Measurements from ENCODE around the gene TEX261. TPM values are rescaled to one million over a fixed set of nuclear protein-coding genes. Genes with fewer than 3 reads are reported as not detected.

The TEX261 gene
- polyA plus RNA-seq, 1 of the 3 experiments (the other 2 are of a cell fraction): 44.3 TPM

DNA sequence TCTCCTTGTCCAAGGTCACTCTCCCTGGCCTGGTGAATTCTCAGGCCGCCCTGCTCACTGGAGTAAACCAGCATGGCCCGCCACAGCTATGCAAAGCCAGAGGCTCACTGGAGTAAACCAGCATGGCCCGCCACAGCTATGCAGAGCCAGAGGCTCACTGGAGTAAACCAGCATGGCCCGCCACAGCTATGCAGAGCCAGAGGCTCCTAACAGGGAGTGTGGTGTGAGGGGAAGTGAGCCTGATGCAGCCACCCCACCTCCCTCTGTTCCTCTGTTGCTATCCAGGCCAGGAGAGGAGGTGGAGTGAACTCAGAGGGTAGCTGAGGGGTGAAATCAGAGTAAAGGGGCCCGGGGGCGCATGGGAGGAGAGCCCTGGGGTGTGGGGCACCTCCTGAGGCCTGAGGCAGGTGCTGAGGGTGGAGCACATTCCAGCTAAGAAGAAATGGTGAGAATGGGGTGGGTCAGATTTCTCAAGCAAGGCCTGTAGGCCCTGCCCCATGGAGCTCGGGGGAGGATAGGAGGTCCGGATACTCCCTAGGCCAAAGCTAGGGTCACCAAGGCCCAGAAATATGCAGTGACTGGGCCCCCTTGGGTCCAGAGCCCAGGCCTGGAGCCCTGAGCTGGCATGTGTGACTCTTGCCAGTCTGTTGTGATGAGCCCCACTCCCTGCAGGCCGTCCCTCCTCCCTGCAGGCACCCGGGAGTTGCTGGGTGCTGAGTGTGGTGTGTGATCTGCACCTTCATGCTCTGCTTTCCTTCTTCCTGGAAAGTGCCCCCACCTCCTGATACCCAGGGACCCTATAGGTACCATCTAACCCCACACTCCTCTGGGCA is 57.5 kb downstream of the TEX261 start:
- ChIA-PET CTCF (interaction anchor here (2.1 to 7.5 kb wide), 3 partner anchors 10 to 66 kb away, joined by 5 to 79 read pairs (median 20); no protein-coding TSS in a partner anchor), POLR2A (no interaction called here)
- TF ChIP-seq, protein P1, sequence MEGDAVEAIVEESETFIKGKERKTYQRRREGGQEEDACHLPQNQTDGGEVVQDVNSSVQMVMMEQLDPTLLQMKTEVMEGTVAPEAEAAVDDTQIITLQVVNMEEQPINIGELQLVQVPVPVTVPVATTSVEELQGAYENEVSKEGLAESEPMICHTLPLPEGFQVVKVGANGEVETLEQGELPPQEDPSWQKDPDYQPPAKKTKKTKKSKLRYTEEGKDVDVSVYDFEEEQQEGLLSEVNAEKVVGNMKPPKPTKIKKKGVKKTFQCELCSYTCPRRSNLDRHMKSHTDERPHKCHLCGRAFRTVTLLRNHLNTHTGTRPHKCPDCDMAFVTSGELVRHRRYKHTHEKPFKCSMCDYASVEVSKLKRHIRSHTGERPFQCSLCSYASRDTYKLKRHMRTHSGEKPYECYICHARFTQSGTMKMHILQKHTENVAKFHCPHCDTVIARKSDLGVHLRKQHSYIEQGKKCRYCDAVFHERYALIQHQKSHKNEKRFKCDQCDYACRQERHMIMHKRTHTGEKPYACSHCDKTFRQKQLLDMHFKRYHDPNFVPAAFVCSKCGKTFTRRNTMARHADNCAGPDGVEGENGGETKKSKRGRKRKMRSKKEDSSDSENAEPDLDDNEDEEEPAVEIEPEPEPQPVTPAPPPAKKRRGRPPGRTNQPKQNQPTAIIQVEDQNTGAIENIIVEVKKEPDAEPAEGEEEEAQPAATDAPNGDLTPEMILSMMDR (IDR thresholded peaks at IDR 0.05): no peak
- TF ChIP-seq MXI1 (IDR thresholded peaks at IDR 0.05; ENCODE audit: low read depth, low read length) (no peak), TEAD4 (IDR thresholded peaks at IDR 0.05; ENCODE audit: borderline replicate concordance, insufficient read depth) (no peak), NRF1 (IDR thresholded peaks at IDR 0.05; ENCODE audit: low read depth, low read length) (no peak), RFX5 (IDR thresholded peaks at IDR 0.05; ENCODE audit: low read length) (no peak), FOXM1 (IDR thresholded peaks at IDR 0.05; ENCODE audit: low read depth) (no peak), CHD2 (IDR thresholded peaks at IDR 0.05; ENCODE audit: low read length, partially characterized antibody) (no peak)
- TF ChIP-seq, protein P2, sequence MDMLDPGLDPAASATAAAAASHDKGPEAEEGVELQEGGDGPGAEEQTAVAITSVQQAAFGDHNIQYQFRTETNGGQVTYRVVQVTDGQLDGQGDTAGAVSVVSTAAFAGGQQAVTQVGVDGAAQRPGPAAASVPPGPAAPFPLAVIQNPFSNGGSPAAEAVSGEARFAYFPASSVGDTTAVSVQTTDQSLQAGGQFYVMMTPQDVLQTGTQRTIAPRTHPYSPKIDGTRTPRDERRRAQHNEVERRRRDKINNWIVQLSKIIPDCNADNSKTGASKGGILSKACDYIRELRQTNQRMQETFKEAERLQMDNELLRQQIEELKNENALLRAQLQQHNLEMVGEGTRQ (IDR thresholded peaks at IDR 0.05; ENCODE audit: borderline replicate concordance, low read depth, low read length): no peak
- TF ChIP-seq, protein P3, sequence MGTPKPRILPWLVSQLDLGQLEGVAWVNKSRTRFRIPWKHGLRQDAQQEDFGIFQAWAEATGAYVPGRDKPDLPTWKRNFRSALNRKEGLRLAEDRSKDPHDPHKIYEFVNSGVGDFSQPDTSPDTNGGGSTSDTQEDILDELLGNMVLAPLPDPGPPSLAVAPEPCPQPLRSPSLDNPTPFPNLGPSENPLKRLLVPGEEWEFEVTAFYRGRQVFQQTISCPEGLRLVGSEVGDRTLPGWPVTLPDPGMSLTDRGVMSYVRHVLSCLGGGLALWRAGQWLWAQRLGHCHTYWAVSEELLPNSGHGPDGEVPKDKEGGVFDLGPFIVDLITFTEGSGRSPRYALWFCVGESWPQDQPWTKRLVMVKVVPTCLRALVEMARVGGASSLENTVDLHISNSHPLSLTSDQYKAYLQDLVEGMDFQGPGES (IDR thresholded peaks at IDR 0.05; ENCODE audit: low read depth, low read length): no peak
- H3K4me1 ChIP-seq (ENCODE audit: control insufficient read depth in 1 of 2, insufficient read depth in 2 of 2, low read depth in 1 of 2, low read length in 1 of 2): peaks cover 0 to 5% of the 10 kb centered on the region in 2 experiments; a peak in 1 of 4 replicates
- H3K27ac ChIP-seq (ENCODE audit: low read depth in 2 of 2, low read length in 1 of 2): no peak overlapping the region
- no peak overlapping the region for H3K9ac ChIP-seq
- DNase-seq: no peak
- no peaks in the 10 kb centered on the region for H3K79me2 ChIP-seq (ENCODE audit: insufficient read depth)
- H3K4me2 ChIP-seq: no peak overlapping the region
- 79% methylated on average over 6 of the region's 10 CpGs for WGBS (ENCODE audit: low lambda C conversion rate)
- H3K36me3 ChIP-seq (replicated peaks in 1 of 2; ENCODE audit: control insufficient read depth in 1 of 2, insufficient read depth in 2 of 2, low read length in 1 of 2): no peaks in the 10 kb centered on the region
- no peaks in the 10 kb centered on the region for H3K27me3 ChIP-seq (ENCODE audit: insufficient read depth)
- H3K9me2 ChIP-seq: no peaks in the 10 kb centered on the region
- H3F3A ChIP-seq (replicated peaks; ENCODE audit: insufficient read depth): no peaks in the 10 kb centered on the region
- H2AFZ ChIP-seq (ENCODE audit: low read depth): no peak overlapping the region
- no peaks in the 10 kb centered on the region for H4K20me1 ChIP-seq (ENCODE audit: insufficient read depth)
- no peaks in the 10 kb centered on the region for H3K9me3 ChIP-seq
- no peak overlapping the region for H3K4me3 ChIP-seq (ENCODE audit: low read depth in 2 of 2, low read length in 1 of 2)
